NCI-H510A (cell line): ENCODE measurements around the gene RPL12.

Experiments used
- DNase-seq: peaks from one replicate; lab custom pipeline; 2025; lab: John Stamatoyannopoulos, UW

Gene RPL12

GRCh38 chr9:127403507-127404192, 47.6 kb downstream of the RPL12 start:
- DNase-seq: no peak

DNA sequence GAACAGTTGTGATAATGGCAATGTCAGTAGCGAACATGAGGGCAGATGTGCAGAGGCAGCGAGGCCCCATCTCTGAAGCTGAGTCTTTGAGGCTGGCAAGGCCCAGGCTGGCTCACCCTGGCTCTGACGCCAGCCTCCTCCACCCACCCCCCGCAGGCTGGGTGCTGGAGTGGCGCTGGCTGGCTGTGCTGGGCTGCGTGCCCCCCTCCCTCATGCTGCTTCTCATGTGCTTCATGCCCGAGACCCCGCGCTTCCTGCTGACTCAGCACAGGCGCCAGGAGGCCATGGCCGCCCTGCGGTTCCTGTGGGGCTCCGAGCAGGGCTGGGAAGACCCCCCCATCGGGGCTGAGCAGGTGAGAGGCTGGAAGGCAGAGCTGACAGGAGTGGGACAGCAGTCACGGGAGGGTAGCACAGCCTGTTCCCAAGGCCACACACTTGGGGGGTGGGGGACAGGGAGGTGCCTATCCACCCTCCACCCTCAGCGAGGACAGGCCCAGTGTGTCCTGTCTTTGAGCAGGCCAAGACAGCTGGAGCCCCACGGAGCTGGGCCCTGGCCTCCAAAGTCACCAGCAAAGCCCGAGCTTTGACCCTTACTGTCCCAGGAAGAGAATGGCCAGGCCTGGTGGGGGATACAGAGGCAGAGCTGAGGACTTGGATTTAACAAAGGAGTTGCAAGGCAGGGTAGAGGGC, 48.7 kb downstream of the RPL12 start:
- DNase-seq: no peak

- no peak for DNase-seq
Observed at GRCh38 chr9:127399736-127400269, 51.4 kb downstream of the RPL12 start.

DNA sequence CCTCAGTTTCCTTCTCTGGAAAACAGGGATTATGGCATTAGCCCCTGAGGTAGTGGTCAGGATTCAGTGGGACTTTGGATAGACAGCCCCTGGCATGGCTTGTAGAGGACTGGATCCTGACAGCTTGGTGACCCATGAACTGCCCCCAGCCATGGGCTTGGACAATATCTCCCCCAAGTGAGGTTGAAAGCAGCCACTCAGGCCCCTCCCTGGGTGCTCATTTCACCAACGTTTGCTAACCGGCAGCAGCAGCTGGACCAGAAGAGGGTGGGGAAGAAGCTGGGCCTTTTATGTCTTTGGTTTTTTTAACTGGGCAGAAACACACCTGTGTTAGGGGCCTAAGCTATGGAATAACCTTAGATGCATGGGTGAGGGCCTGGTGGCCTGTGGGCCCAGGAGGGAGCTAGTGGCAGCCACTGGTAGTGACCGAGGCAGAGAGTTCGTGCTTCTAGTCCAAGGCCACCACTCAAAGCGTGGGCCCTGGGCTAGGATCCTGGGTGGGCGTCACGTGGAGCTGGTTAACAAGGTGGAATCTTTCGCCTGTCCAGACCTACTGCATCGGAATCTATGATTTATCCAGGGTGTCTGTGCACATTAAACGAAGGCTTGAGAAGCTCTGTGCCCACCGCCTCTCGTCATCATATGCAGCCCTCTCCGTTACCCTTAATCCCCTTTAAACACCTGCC, 52.3 kb downstream of the RPL12 start:
- DNase-seq: no peak

DNA sequence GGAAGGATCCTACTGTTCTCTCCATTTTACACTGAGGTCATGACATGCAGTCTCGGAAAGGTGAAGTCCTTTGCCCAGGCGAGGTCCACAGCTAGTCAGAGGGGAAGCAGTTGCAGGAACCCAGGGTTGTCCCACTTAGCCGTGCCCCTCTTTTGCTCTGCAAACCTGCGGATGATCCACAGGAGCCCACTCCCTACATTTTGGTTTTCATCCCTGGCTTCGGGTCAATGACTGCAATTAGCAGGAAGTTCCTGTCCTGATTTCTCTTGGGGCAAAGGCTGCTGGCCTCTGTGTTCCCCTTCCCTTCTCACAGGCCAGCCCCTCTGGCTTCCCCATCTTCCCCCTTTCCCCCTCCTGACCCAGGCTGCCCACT, 52.9 kb downstream of the RPL12 start:
- DNase-seq: no peak
